NCI-H128 (cell line): Measurements from ENCODE around the gene ADRA2A.

Experiments used
- DNase-seq: peaks from one replicate; lab custom pipeline; 2025; ENCODE audit not compliant: unreplicated experiment; lab: John Stamatoyannopoulos, UW

Gene ADRA2A

GRCh38 chr10:111076682-111077478 lies at the start of gene ADRA2A:
TSS of gene ADRA2A (plus strand) at chr10:111077029. CDS start at chr10:111077997, 968 bp downstream.
- no peak for DNase-seq

GRCh38 chr10:111030042-111030750 lies 46.6 kb upstream of the ADRA2A start:
- no peak for DNase-seq

- no peak for DNase-seq
These were observed 42.1 kb upstream of the ADRA2A start for GRCh38 chr10:111034598-111035310.

- DNase-seq: no peak
These were observed 41.3 kb upstream of the ADRA2A start for GRCh38 chr10:111035542-111035941.

- no peak for DNase-seq
These were observed 39.0 kb upstream of the ADRA2A start for GRCh38 chr10:111037858-111038257.

GRCh38 chr10:111039522-111039921 lies 37.3 kb upstream of the ADRA2A start:
- no peak for DNase-seq

GRCh38 chr10:111057006-111057405 lies 19.8 kb upstream of the ADRA2A start:
- DNase-seq: no peak

- no peak for DNase-seq
These were observed 13.4 kb upstream of the ADRA2A start for GRCh38 chr10:111063471-111063870.

GRCh38 chr10:111072232-111072631 lies 4.6 kb upstream of the ADRA2A start:
- no peak for DNase-seq

GRCh38 chr10:111075577-111076185 lies 1.1 kb upstream of the ADRA2A start:
- no peak for DNase-seq

- peak; percentile 26 for DNase-seq
These were observed 593 bp upstream of the ADRA2A start for GRCh38 chr10:111076191-111076681.

- no peak for DNase-seq
These were observed 603 bp downstream of the ADRA2A start for GRCh38 chr10:111077479-111077784.

- no peak for DNase-seq
These were observed 1.1 kb downstream of the ADRA2A start for GRCh38 chr10:111077785-111078504.

GRCh38 chr10:111078505-111079185 lies 1.8 kb downstream of the ADRA2A start:
- DNase-seq: no peak

GRCh38 chr10:111079241-111079760 lies 2.5 kb downstream of the ADRA2A start:
- DNase-seq: no peak

GRCh38 chr10:111079781-111080180 lies 3.0 kb downstream of the ADRA2A start:
- no peak for DNase-seq

- no peak for DNase-seq
These were observed 3.4 kb downstream of the ADRA2A start for GRCh38 chr10:111080224-111080623.

GRCh38 chr10:111081595-111081994 lies 4.8 kb downstream of the ADRA2A start:
- no peak for DNase-seq

- DNase-seq: no peak
These were observed 5.5 kb downstream of the ADRA2A start for GRCh38 chr10:111082102-111082975.
